Bronchial smooth muscle cell (primary cell): ENCODE measurements around the gene CTSC. TPM values are rescaled to one million over a fixed set of nuclear protein-coding genes. Genes with fewer than 3 reads are reported as not detected.

Experiments
- total RNA-seq: library from RNA; depleted of rRNA; stranded (reverse); fragments of >200 nt; gene quantifications from 2 replicates; pipeline ENCODE4 v1.2.1, GENCODE V29; 2014

The CTSC gene
- 19.8 and 39.9 TPM in 2 replicates for total RNA-seq

GRCh38 chr11:88337181-88337986, at the start of gene CTSC:
CTSC (minus strand) TSS chr11:88337736; CDS start chr11:88337672, 64 bp downstream.

Other genes starting within 250 kb of the CTSC start
- 0.60 and 1.1 TPM in 2 replicates for gene RAB38, start 162.3 kb downstream of the CTSC start, total RNA-seq